Effector memory CD8-positive, alpha-beta T cell (primary cell): ENCODE measurements around the gene SEC31B.

Experiments used
- ATAC-seq: fragments of 150-1000 bp; cut with Tn5 transposase; replicated peaks from 2 replicates; pipeline ENCODE4 v1.10.0; 2021; ENCODE audit warnings: mild to moderate bottlenecking, moderate library complexity
- DNase-seq, 3 experiments: peaks; one replicate each; pipeline ENCODE4 v3.0.0; 2021
- H3K27ac Mint-ChIP-seq, 2 donors: one replicate each; pipeline ENCODE4 v1.8.0; 2022; ENCODE audit warnings: mild to moderate bottlenecking in 2 of 2, mixed read lengths in 2 of 2, moderate library complexity in 2 of 2
- H3K27me3 Mint-ChIP-seq, 2 donors: one replicate each; pipeline ENCODE4 v1.8.0; 2022; ENCODE audit warnings: mixed read lengths in 2 of 2
- H3K36me3 Mint-ChIP-seq: one replicate; pipeline ENCODE4 v1.8.0; 2022; ENCODE audit warnings: mild to moderate bottlenecking, moderate library complexity, mixed read lengths; ENCODE audit not compliant: insufficient read depth
- H3K4me1 Mint-ChIP-seq, 2 donors: one replicate each; pipeline ENCODE4 v1.8.0; 2022; ENCODE audit warnings: low read depth in 2 of 2, mixed read lengths in 2 of 2
- H3K4me3 Mint-ChIP-seq, 2 donors: one replicate each; pipeline ENCODE4 v1.8.0; 2022; ENCODE audit warnings: mild to moderate bottlenecking in 2 of 2, mixed read lengths in 2 of 2, moderate library complexity in 2 of 2
- H3K9me3 Mint-ChIP-seq, 2 donors: one replicate each; pipeline ENCODE4 v1.8.0; 2022; ENCODE audit warnings: mixed read lengths in 2 of 2
- total RNA-seq, 9 experiments: gene quantifications; one replicate each; lab custom pipeline; 2026; lab: John Stamatoyannopoulos, UW

SEC31B gene, protein sequence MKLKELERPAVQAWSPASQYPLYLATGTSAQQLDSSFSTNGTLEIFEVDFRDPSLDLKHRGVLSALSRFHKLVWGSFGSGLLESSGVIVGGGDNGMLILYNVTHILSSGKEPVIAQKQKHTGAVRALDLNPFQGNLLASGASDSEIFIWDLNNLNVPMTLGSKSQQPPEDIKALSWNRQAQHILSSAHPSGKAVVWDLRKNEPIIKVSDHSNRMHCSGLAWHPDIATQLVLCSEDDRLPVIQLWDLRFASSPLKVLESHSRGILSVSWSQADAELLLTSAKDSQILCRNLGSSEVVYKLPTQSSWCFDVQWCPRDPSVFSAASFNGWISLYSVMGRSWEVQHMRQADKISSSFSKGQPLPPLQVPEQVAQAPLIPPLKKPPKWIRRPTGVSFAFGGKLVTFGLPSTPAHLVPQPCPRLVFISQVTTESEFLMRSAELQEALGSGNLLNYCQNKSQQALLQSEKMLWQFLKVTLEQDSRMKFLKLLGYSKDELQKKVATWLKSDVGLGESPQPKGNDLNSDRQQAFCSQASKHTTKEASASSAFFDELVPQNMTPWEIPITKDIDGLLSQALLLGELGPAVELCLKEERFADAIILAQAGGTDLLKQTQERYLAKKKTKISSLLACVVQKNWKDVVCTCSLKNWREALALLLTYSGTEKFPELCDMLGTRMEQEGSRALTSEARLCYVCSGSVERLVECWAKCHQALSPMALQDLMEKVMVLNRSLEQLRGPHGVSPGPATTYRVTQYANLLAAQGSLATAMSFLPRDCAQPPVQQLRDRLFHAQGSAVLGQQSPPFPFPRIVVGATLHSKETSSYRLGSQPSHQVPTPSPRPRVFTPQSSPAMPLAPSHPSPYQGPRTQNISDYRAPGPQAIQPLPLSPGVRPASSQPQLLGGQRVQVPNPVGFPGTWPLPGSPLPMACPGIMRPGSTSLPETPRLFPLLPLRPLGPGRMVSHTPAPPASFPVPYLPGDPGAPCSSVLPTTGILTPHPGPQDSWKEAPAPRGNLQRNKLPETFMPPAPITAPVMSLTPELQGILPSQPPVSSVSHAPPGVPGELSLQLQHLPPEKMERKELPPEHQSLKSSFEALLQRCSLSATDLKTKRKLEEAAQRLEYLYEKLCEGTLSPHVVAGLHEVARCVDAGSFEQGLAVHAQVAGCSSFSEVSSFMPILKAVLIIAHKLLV
- total RNA-seq, result 11.4 to 87.5 (median 46.2) reads per million in 9 experiments

DNA sequence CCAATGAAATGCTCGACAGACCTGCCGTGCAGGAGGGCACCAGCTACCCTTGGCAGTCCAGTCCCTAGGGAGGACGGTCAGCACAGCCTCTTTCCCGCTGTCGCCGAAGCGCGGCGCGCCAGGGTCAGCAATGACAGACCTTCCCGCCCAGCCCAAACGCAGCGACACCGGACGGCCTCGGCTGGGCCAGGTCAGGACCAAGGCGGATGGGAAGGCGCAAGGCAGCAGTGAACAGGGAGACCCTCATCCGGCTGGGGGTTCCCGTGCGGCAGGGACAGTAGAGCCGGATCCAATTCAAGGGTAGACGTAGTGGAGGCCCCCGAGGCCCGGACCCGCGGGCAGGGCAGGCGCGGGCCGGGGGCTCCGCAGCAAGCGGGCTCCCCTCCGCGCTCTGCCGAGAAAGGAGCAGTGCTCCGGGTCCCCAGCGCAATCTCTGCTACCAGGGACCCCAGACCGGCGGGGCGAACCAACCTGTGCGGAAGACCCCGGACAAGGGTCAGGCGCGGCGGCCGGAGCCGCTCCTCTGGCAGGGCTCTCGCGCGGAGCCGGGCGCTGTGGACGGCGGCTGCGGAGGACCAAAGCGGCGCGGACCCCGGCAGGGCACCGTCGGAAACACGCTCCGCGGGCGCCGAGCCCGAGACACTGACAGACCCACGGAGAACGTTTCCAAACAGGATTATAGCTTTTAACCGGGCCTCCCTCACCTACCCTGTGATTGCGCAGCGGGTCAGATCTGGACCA is at the start of gene SEC31B:
TSS of gene SEC31B (minus strand) at position 551 of the 741 bp plus-strand sequence. CDS start 2,909 bp downstream, outside the sequence.
- Mint-ChIP-seq H3K27me3 (no peaks in the 10 kb centered on the region), H3K4me3 (no peak within 1 kb of the TSS), H3K9me3 (no peaks in the 10 kb centered on the region), H3K4me1 (peaks cover 3 to 17% of the 10 kb centered on the region in 2 donors), H3K36me3 (peaks cover 22% of the 10 kb centered on the region), H3K27ac (peak within 1 kb of the TSS in 1 of 2 donors; percentile 26)
- ATAC-seq (no peak), DNase-seq (no peak)

DNA sequence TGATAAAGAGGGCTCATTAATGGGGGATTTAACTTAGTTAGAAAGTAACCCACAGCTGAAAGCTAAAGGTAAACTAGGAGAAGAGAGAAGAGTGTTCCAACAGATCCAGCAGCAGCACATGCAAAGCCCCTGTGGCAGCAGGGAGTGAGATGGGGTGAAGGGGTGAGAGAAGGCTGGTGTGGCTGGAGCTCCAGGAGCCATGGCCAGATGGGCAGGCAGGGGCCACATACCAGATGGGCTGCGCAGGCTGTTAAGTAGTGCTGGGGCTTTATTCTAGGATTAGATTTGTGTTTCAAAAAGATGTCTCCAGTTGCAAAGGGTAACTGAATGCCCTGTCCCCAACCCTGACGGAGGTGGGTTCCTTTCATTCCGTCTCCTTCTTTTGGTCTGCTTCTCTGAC is 49.3 kb upstream of the SEC31B start:
- no peaks in the 10 kb centered on the region for H3K9me3 Mint-ChIP-seq
- peaks cover 0 to 27% of the 10 kb centered on the region in 2 donors for H3K27me3 Mint-ChIP-seq
- peaks cover 2% of the 10 kb centered on the region for H3K36me3 Mint-ChIP-seq
- DNase-seq (no peak), ATAC-seq (no peak)
- H3K4me3 Mint-ChIP-seq, result no peak overlapping the region
- no peaks in the 10 kb centered on the region for H3K4me1 Mint-ChIP-seq
- no peak overlapping the region for H3K27ac Mint-ChIP-seq

DNA sequence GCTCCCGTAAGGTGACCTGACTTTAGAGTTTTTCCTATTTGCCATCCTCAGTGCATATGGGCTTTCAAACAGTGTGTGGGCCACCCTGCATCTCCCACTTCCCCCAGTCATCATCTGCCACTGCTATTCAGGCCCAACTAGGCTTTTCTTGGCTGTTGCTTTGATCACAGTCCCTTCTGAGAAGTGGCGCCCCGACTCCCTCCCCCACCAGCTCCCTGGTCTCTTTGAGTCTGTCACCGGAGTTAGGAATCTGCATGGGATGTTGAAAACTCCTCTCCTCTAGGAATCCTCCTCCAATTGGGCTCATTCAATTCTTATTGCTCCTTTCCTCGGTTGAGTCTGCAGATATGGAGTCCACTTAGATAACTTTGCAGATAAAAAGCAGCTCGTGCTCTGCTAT is 48.2 kb upstream of the SEC31B start:
- Mint-ChIP-seq H3K4me3 (no peak overlapping the region), H3K27me3 (peaks cover 8 to 19% of the 10 kb centered on the region in 2 donors), H3K36me3 (peaks cover 2% of the 10 kb centered on the region), H3K27ac (no peak overlapping the region), H3K9me3 (no peaks in the 10 kb centered on the region), H3K4me1 (peaks cover 0 to 3% of the 10 kb centered on the region in 2 donors)
- no peak for ATAC-seq
- no peak for DNase-seq

- ATAC-seq (no peak), DNase-seq (no peak)
- H3K36me3 Mint-ChIP-seq, result peaks cover 2% of the 10 kb centered on the region
- no peak overlapping the region for H3K4me3 Mint-ChIP-seq
- no peak overlapping the region for H3K27ac Mint-ChIP-seq
- peaks cover 0 to 3% of the 10 kb centered on the region in 2 donors for H3K4me1 Mint-ChIP-seq
- no peaks in the 10 kb centered on the region for H3K9me3 Mint-ChIP-seq
- H3K27me3 Mint-ChIP-seq, result peaks cover 10 to 17% of the 10 kb centered on the region in 2 donors
Measured at GRCh38 chr10:100567249-100567648, 47.6 kb upstream of the SEC31B start.

DNA sequence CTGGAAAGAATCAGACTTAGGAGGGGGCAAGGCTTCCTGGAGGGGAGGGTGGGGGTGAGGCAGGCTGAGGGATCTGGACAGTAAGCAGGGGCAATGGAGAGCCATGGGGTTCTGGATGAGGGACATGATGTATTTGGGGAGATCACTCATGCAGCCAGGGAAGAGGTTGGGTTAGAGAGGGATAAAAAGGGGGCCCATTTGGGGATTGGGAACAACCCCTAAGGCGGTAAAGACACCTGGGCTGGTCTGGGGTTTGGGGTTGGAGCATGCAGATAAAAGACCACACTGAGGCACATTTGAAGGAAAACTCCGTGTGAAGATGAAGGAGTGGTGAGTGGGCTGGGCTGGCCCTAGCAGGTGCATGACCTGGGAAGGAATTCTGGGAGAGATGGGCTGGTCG is 46.9 kb upstream of the SEC31B start:
- peaks cover 2% of the 10 kb centered on the region for H3K36me3 Mint-ChIP-seq
- no peaks in the 10 kb centered on the region for H3K9me3 Mint-ChIP-seq
- H3K4me1 Mint-ChIP-seq, result peaks cover 0 to 7% of the 10 kb centered on the region in 2 donors
- no peak for ATAC-seq
- no peak overlapping the region for H3K27ac Mint-ChIP-seq
- DNase-seq, result no peak
- no peak overlapping the region for H3K4me3 Mint-ChIP-seq
- H3K27me3 Mint-ChIP-seq, result peaks cover 10 to 17% of the 10 kb centered on the region in 2 donors

- DNase-seq (no peak), ATAC-seq (no peak)
- H3K4me3 Mint-ChIP-seq, result no peak overlapping the region
- H3K9me3 Mint-ChIP-seq, result no peaks in the 10 kb centered on the region
- H3K36me3 Mint-ChIP-seq, result peaks cover 2% of the 10 kb centered on the region
- H3K4me1 Mint-ChIP-seq, result peaks cover 0 to 10% of the 10 kb centered on the region in 2 donors
- peaks cover 10 to 17% of the 10 kb centered on the region in 2 donors for H3K27me3 Mint-ChIP-seq
- no peak overlapping the region for H3K27ac Mint-ChIP-seq
Measured at GRCh38 chr10:100565206-100565985, 45.7 kb upstream of the SEC31B start.

- peak; percentile 67 to 73 (median 73) for DNase-seq
- Mint-ChIP-seq H3K9me3 (no peaks in the 10 kb centered on the region), H3K27ac (peak overlapping the region in 1 of 2 donors; percentile 5), H3K36me3 (peaks cover 2% of the 10 kb centered on the region), H3K27me3 (peaks cover 10 to 17% of the 10 kb centered on the region in 2 donors), H3K4me1 (peaks cover 0 to 10% of the 10 kb centered on the region in 2 donors), H3K4me3 (peak overlapping the region; percentile 18 to 54)
- ATAC-seq, result peak; percentile 98
Measured at GRCh38 chr10:100562008-100562672, 42.5 kb upstream of the SEC31B start.

- no peak for ATAC-seq
- peak overlapping the region; percentile 9 to 29 for H3K4me3 Mint-ChIP-seq
Measured at GRCh38 chr10:100561005-100561404, 41.3 kb upstream of the SEC31B start.

GRCh38 chr10:100560248-100560647 is 40.6 kb upstream of the SEC31B start:
- Mint-ChIP-seq H3K4me3 (peak overlapping the region in 1 of 2 donors; percentile 3), H3K9me3 (no peaks in the 10 kb centered on the region), H3K36me3 (peaks cover 2% of the 10 kb centered on the region), H3K27ac (peak overlapping the region in 1 of 2 donors; percentile 6), H3K27me3 (peaks cover 10 to 14% of the 10 kb centered on the region in 2 donors), H3K4me1 (peaks cover 0 to 10% of the 10 kb centered on the region in 2 donors)
- ATAC-seq (no peak), DNase-seq (no peak)

More at GRCh38 chr10:100561005-100561404, 41.3 kb upstream of the SEC31B start:
- peaks cover 2% of the 10 kb centered on the region for H3K36me3 Mint-ChIP-seq
- no peaks in the 10 kb centered on the region for H3K9me3 Mint-ChIP-seq
- peaks cover 0 to 10% of the 10 kb centered on the region in 2 donors for H3K4me1 Mint-ChIP-seq
- peaks cover 10 to 17% of the 10 kb centered on the region in 2 donors for H3K27me3 Mint-ChIP-seq
- DNase-seq, result no peak
- H3K27ac Mint-ChIP-seq, result peak overlapping the region in 1 of 2 donors; percentile 6

DNA sequence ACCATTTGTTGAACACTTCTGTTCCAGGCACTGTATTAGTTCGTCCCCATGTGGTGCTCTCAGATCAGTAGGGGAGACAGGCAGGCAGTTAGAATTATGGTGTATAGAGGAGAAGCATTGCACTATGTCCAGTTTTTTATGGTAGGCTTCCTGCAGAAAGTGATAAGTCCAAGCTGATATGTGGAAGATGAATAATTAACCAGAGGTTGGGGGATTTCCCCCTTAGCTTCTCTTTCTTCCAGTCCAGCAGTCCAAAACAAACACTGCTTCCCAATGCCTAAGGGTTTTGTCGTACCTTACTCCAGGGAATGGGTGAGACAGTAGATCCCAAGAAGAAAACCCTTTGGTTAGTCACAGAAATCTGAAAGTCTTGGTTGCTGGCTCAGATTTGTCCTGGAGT is 35.2 kb upstream of the SEC31B start:
- ATAC-seq (no peak), DNase-seq (no peak)
- no peaks in the 10 kb centered on the region for H3K9me3 Mint-ChIP-seq
- H3K4me3 Mint-ChIP-seq, result no peak overlapping the region
- no peak overlapping the region for H3K27ac Mint-ChIP-seq
- no peaks in the 10 kb centered on the region for H3K4me1 Mint-ChIP-seq
- no peaks in the 10 kb centered on the region for H3K27me3 Mint-ChIP-seq
- H3K36me3 Mint-ChIP-seq, result peaks cover 3% of the 10 kb centered on the region

GRCh38 chr10:100553929-100554328 is 34.3 kb upstream of the SEC31B start:
- ATAC-seq (no peak), DNase-seq (no peak)
- Mint-ChIP-seq H3K36me3 (peaks cover 13% of the 10 kb centered on the region), H3K9me3 (no peaks in the 10 kb centered on the region), H3K4me3 (no peak overlapping the region), H3K27ac (no peak overlapping the region), H3K27me3 (no peaks in the 10 kb centered on the region), H3K4me1 (no peaks in the 10 kb centered on the region)
